DMS153 (cell line): ENCODE results near the gene EEF2KMT.
"Not testable (repeated sequence)": the region's sequence is repeated elsewhere in the genome, so short reads cannot be mapped to it uniquely, and the experiment has no call there.

ENCODE experiments used
- DNase-seq: peaks from one replicate; lab custom pipeline; 2025; lab: John Stamatoyannopoulos, UW

The EEF2KMT gene

DNA sequence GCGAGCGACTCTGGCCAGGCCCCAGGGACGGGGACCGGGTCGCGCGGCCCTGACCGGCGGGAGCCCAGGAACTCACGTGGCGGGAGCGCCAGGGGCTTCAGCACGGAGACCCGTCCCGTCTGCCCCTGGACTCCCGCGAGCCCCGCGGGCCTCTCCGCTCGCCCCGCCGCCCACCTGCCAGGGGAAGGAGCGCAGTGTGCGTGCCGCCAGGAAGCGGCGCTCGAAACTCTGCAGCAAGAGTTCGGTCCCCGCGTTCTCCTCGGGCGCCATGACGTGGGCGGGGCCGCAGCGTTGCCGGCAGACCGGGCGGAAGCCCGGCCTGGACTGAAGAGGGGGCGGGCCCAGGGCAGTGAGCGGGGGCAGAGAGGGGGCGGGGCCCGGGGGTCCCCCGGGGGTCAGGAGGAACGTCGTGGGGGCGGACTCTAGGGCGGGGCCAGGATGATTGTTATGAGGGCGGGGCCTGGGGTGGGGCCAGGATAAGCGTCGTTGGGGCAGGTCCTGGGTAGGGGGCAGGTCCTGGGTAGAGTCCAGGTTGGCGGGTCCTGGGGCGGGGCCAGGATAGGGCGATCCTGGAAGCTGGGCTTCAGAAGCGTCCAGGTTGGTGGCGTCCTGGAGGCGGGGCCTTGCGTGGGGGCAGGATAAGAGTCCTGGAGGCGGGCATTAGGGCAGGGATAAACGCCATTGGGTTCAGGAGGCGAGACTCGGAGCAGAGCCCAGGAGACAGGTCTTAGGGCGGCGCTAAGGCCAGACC is at the start of gene EEF2KMT:
Gene EEF2KMT, minus strand, starts transcription at position 326 of the 751 bp plus-strand sequence. Its CDS starts 56 bp downstream, at position 270.
- DNase-seq: peak; percentile 98

- DNase-seq: not testable (repeated sequence)
These were observed 47.0 kb upstream of the EEF2KMT start for GRCh38 chr16:5144621-5144956.

GRCh38 chr16:5143761-5144620 is 46.4 kb upstream of the EEF2KMT start:
- DNase-seq: no peak

DNA sequence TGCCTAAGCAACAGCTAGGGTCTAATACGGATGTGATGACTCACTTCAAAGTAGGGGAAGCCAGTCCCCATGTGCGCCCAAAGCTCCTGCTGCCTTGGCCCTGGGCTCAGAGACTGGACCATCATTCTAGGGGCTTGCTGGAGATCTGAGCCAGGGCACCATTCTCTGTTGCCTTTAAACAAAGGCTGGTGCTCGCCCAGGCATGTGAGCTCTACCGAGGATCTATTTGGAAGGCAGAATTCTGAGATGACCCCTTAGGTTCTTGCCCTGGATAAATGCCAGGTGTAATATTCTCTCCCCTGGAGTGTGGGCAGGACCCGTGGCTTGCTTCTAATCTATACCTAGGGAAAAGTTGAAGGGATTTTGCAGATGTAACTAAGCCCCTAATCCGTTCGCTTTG is 42.6 kb upstream of the EEF2KMT start:
- not testable (repeated sequence) for DNase-seq

- DNase-seq: not testable (repeated sequence)
These were observed 37.3 kb upstream of the EEF2KMT start for GRCh38 chr16:5134739-5135452.

DNA sequence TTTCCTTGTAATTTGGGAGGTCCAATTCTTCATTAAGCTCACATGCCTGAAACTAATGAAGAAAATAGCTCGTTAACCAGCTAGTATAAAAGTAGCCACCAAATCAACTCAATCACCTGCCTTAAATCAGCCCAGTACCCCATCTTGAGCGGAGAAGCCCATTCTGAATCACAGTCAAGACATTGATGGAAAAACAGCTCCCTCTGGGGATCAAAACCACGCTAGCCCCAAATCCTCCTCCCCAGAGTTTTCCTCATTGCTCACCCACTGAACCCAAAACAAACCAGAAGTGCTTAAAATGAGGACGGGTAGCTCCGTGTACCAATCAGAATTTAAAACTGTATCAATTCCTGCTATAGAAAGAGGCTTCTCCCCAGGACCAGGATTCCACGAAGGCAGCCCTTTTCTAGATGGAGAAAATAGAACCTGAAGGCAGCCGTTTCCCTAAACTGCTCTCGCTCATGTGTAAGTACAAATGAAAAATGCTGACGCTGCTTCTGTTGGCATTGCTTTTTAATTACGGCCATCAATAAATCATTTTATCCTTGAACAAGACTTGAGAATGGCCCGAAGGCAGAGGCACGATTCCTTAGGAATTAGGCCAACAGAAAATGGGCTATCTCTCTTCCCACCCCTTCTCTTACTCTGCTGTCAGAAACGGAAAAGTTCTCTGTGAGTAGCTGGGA is 35.5 kb upstream of the EEF2KMT start:
- DNase-seq: not testable (repeated sequence)

DNA sequence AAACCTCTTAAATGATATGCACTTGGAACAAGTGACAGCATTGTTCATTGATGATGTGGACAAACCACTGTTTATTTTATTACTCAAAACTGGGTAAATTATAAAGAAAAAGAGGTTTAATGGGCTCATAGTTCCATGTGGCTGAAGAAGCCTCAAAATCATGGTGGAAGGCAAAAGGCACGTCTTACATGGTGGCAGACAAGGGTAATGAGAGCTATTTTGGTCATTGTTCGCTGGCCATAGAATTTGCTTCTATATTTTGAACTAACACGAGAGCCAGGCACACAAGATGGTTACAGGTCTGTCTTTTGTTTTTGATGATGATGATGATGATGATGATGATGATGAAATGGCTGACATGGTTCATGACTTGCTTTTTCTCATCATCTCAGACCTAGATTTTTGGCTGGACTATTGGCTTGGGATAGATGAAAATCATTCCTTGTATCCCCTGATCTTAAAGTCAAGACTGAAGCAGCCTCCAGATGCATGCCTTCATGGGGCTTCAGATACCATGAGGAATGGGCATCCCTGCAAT is 33.9 kb upstream of the EEF2KMT start:
- not testable (repeated sequence) for DNase-seq

- peak; percentile 69 for DNase-seq
These were observed 19.9 kb upstream of the EEF2KMT start for GRCh38 chr16:5117300-5118087.

- DNase-seq: not testable (repeated sequence)
These were observed 19.2 kb upstream of the EEF2KMT start for GRCh38 chr16:5116780-5117295.

DNA sequence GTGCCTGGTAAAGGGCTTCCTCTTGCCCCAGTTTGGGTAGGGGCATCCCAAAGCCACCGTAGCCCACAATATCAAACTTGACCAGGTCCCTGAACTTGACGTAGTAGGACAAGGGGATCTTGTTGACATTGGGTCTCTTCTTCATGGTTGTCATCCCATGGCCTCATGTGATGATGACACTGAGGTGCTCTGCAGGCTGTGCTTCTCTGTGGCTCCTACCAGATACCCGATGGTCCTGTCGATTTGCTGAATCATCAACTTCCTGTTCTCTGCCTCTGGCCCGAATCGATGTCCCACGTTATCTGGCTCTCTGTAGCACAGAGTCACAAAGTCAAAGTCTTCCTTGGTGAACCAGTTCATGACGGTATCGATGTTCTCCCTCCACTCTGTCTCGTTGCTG is 13.3 kb upstream of the EEF2KMT start:
- DNase-seq: not testable (repeated sequence)

DNA sequence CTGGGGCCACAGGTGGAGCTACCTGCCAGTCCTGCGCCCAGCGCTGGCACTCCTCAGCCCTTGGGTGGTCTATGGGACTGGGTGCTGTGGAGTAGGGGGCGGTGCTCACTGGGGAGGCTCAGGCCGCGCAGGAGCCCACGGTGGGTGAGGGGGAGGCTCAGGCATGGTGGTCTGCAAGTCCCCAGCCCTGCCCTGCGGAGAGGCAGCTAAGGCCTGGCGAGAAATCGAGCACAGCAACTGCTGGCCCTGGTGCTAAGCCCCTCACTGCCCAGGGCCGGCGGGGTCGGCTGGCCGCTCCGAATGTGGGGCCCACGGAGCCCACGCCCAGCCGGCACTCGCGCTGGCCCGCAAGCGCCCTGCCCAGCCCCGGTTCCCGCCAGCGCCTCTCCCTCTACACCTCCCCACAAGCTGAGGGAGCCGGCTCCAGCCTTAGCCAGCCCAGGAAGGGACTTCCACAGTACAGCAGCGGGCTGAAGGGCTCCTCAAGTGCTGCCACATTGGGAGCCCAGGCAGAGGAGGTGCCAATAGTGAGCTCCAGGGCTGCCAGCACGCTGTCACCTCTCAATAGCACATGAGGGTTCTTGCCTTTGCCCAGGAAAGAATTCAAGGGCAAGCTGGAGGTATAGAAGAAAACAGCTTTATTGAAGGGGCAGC is 11.0 kb upstream of the EEF2KMT start:
- DNase-seq: no peak

- DNase-seq: not testable (repeated sequence)
These were observed 7.4 kb upstream of the EEF2KMT start for GRCh38 chr16:5105039-5105438.

GRCh38 chr16:5103296-5104032 is 5.9 kb upstream of the EEF2KMT start:
- not testable (repeated sequence) for DNase-seq

- not testable (repeated sequence) for DNase-seq
These were observed 1.6 kb upstream of the EEF2KMT start for GRCh38 chr16:5099174-5099573.

DNA sequence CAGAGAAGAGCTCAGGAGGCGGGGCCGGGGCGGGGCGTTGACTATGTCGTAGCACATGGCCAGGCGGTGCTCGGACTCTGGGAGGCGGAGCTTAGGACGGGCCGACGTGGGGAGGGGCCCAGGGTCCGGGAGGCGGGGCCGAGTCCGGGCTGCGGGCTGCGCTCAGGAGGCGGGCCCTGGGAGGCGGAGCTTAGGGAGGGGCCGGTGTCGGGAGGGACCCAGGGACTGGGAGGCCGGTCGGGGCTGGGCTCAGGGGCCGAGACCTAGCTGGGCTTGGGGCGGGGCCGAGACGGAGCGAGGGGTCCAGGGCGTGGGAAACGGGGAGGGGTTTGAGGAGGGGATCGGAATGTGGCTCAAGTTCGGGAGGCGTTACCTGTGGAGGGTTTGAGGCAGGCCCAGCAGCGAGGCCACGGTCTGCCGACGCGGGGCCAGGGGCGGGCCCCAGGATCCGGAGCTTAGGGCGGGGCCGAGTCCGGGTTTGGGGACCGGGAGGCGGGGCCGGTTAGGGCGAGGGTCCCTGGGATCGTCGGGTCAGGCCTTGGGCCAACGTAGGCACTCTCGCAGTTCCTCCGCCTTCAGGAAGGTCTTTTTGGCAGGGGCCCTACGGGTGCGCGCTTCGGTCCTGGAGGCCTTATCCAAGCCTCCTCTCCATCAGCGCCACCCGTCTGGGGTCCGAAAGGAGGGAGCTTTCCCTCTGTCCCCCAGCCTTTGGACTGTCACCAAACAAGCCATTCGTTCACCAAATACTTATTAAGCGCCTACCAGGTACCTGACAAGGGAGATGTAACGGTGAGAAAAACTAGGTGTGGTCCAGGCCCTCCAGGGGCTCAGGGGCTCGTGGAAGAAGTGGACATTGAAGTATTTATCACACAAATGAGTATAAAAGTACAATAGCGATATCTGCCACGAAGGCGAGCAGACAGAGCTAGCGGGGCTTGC is 895 bp upstream of the EEF2KMT start:
- not testable (repeated sequence) for DNase-seq

DNA sequence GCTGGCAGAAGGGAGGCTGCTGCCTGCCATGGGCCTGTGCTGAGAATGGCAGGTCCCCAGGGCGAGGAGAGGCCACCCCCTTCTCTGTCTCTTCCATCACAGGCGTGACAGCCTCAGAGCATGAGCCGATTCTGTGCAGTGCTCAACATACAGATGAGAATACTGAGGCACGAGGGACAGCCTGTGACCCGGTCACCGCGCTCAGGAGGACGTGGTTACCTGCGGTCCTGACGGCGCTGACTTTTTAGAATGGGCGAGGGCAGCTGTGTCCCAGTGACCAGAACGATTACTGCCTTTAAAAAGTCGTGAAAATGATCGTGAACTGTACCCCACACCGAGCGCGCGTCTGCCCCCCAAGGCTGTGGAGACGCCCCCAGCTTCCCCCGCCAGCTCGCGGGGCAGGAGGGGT is 530 bp downstream of the EEF2KMT start:
- DNase-seq: not testable (repeated sequence)

- not testable (repeated sequence) for DNase-seq
These were observed 1.0 kb downstream of the EEF2KMT start for GRCh38 chr16:5096437-5097060.
